GM23338 (cell line): ENCODE data around the gene PTTG1IP. TPM values are rescaled to one million over a fixed set of nuclear protein-coding genes. Genes with fewer than 3 reads are reported as not detected.

Experiments
- ATAC-seq: fragments of 200-7000 bp; cut with Tn5 transposase; 3 replicates; pipeline ENCODE4 v1.9.1; 2020
- DNase-seq: peaks from one replicate; pipeline ENCODE4 v3.0.0-alpha.2; 2015; ENCODE audit warnings: low spot score
- H2AFZ ChIP-seq: fragments of 200-600 bp; sonication (generic); 2 replicates; pipeline ENCODE4 v1.8.0; 2016; ENCODE audit warnings: antibody characterized with exemption, mild to moderate bottlenecking, moderate library complexity
- H3F3A ChIP-seq: fragments of 200-600 bp; sonication (generic); replicated peaks from 2 replicates; pipeline ENCODE4 v1.8.0; 2017; ENCODE audit warnings: antibody characterized with exemption, mixed run types, low read depth
- H3K27ac ChIP-seq: fragments of 200-600 bp; sonication (generic); 2 replicates; pipeline ENCODE4 v1.6.1; 2016; ENCODE audit warnings: low read depth
- H3K27me3 ChIP-seq: fragments of 200-600 bp; sonication (generic); 2 replicates; pipeline ENCODE4 v1.8.0; 2016; ENCODE audit warnings: mild to moderate bottlenecking, mixed run types, moderate library complexity; ENCODE audit not compliant: insufficient read depth
- H3K36me3 ChIP-seq: fragments of 200-600 bp; sonication (generic); 2 replicates; pipeline ENCODE4 v1.8.0; 2016; ENCODE audit warnings: mild to moderate bottlenecking; ENCODE audit not compliant: insufficient read depth
- H3K4me1 ChIP-seq: fragments of 200-600 bp; sonication (generic); 2 replicates; pipeline ENCODE4 v1.8.0; 2016; ENCODE audit warnings: mild to moderate bottlenecking, moderate library complexity; ENCODE audit not compliant: insufficient read depth
- H3K4me2 ChIP-seq: fragments of 200-600 bp; sonication (generic); 2 replicates; pipeline ENCODE4 v1.7.1; 2017; ENCODE audit warnings: mixed run types
- H3K4me3 ChIP-seq: fragments of 200-600 bp; sonication (generic); 2 replicates; pipeline ENCODE4 v1.6.1; 2016; ENCODE audit warnings: mixed run types
- H3K79me2 ChIP-seq: fragments of 200-600 bp; sonication (generic); replicated peaks from 2 replicates; pipeline ENCODE4 v1.8.0; 2017; ENCODE audit warnings: mild to moderate bottlenecking; ENCODE audit not compliant: insufficient read depth
- H3K9me2 ChIP-seq: fragments of 200-600 bp; sonication (generic); 2 replicates; pipeline ENCODE4 v1.8.0; 2017; ENCODE audit not compliant: insufficient read depth
- H4K20me1 ChIP-seq: fragments of 200-600 bp; sonication (generic); replicated peaks from 2 replicates; pipeline ENCODE4 v1.8.0; 2017; ENCODE audit warnings: mild to moderate bottlenecking; ENCODE audit not compliant: insufficient read depth
- H3K27ac Mint-ChIP-seq: 2 replicates; pipeline ENCODE4 v1.8.0; 2020; ENCODE audit warnings: inconsistent platforms, mild to moderate bottlenecking, moderate library complexity, mixed read lengths
- H3K27me3 Mint-ChIP-seq: 3 replicates; pipeline ENCODE4 v1.8.0; 2022; ENCODE audit warnings: low read depth, mild to moderate bottlenecking, moderate library complexity, mixed read lengths, inconsistent platforms; ENCODE audit not compliant: insufficient read depth, poor library complexity
- H3K36me3 Mint-ChIP-seq: 3 replicates; pipeline ENCODE4 v1.8.0; 2021; ENCODE audit warnings: low read depth, mild to moderate bottlenecking, inconsistent platforms, moderate library complexity, mixed read lengths
- H3K4me1 Mint-ChIP-seq: 3 replicates; pipeline ENCODE4 v1.8.0; 2020; ENCODE audit warnings: mild to moderate bottlenecking, inconsistent platforms, mixed read lengths
- H3K4me3 Mint-ChIP-seq: 3 replicates; pipeline ENCODE4 v1.8.0; 2021; ENCODE audit warnings: moderate library complexity, mild to moderate bottlenecking, inconsistent platforms, mixed read lengths
- H3K9me3 Mint-ChIP-seq: 3 replicates; pipeline ENCODE4 v1.8.0; 2020; ENCODE audit warnings: moderate library complexity, mild to moderate bottlenecking, inconsistent platforms, mixed read lengths
- CREB1 ChIP-seq: fragments of 250-450 bp; sonication (Bioruptor Pico); IDR thresholded peaks from 2 replicates; pipeline ENCODE4 v1.5.0; 2020; ENCODE audit warnings: low read depth, mild to moderate bottlenecking, moderate library complexity
- CTCF ChIP-seq, 2 experiments: fragments of 200-600 bp in 1 of 2; sonication (generic) in 1 of 2; conservative IDR thresholded peaks; 2 replicates each; pipeline versions ENCODE4 v1.5.1 to v1.6.1; 2016 to 2017; ENCODE audit warnings: antibody characterized with exemption in 2 of 2, low read depth in 2 of 2, mild to moderate bottlenecking in 2 of 2, moderate library complexity in 1 of 2
- ETS1 ChIP-seq: IDR thresholded peaks from 2 replicates; pipeline ENCODE4 v1.6.1; 2016; ENCODE audit warnings: antibody characterized with exemption
- EZH2 ChIP-seq: fragments of 200-600 bp; sonication (generic); IDR thresholded peaks from one replicate; pipeline ENCODE4 v1.8.0; 2017; ENCODE audit warnings: antibody characterized with exemption, mild to moderate bottlenecking, low read depth; ENCODE audit not compliant: unreplicated experiment
- EZH2phosphoT487 ChIP-seq: fragments of 200-600 bp; sonication (generic); IDR thresholded peaks from one replicate; pipeline ENCODE4 v1.8.1; 2018; ENCODE audit warnings: antibody characterized with exemption; ENCODE audit not compliant: unreplicated experiment
- JUNB ChIP-seq: IDR thresholded peaks from one replicate; pipeline ENCODE4 v1.6.1; 2016; ENCODE audit warnings: antibody characterized with exemption; ENCODE audit not compliant: unreplicated experiment
- NANOG ChIP-seq: IDR thresholded peaks from 2 replicates; pipeline ENCODE4 v1.6.1; 2016; ENCODE audit warnings: antibody characterized with exemption, borderline replicate concordance
- POLR2AphosphoS5 ChIP-seq: IDR thresholded peaks from 2 replicates; pipeline ENCODE4 v1.6.1; 2016; ENCODE audit warnings: antibody characterized with exemption, low read depth
- REST ChIP-seq: IDR thresholded peaks from one replicate; pipeline ENCODE4 v1.6.1; 2018; ENCODE audit warnings: antibody characterized with exemption; ENCODE audit not compliant: unreplicated experiment
- STAT1 ChIP-seq: IDR thresholded peaks from one replicate; pipeline ENCODE4 v1.6.1; 2016; ENCODE audit warnings: antibody characterized with exemption; ENCODE audit not compliant: unreplicated experiment
- ZNF114 ChIP-seq: fragments of 250-450 bp; sonication (Bioruptor Pico); IDR thresholded peaks from 2 replicates; pipeline ENCODE4 v1.5.0; 2020; ENCODE audit warnings: mild to moderate bottlenecking, moderate library complexity
- ZNF331 ChIP-seq: fragments of 250-450 bp; sonication (Bioruptor Pico); IDR thresholded peaks from 2 replicates; pipeline ENCODE4 v1.5.0; 2020; ENCODE audit warnings: low read depth, mild to moderate bottlenecking, moderate library complexity
- ZNF462 ChIP-seq: fragments of 250-450 bp; sonication (Bioruptor Pico); IDR thresholded peaks from 2 replicates; pipeline ENCODE4 v1.5.0; 2020; ENCODE audit warnings: mild to moderate bottlenecking, moderate library complexity
- polyA plus RNA-seq: library from polyadenylated mRNA; unstranded; fragments of >200 nt; fragmentation: Nextera tagmentation; extraction: Ambion mirVana; gene quantifications from 2 replicates; pipeline ENCODE4 v1.2.1, GENCODE V29; 2016
- total RNA-seq: library from RNA; depleted of rRNA; stranded (reverse); fragments of >200 nt; shearing (Covaris generic); gene quantifications from 2 replicates; pipeline ENCODE4 v1.2.3, GENCODE V29; 2014

PTTG1IP gene
- total and polyA plus RNA-seq, 2 experiments from 2014 or later, result 99.9 to 172 TPM

- no peak for ATAC-seq
- peak overlapping the region; percentile 36 for H3K4me3 ChIP-seq
These were observed 27.3 kb downstream of the PTTG1IP start for GRCh38 chr21:44846224-44846484.

More at GRCh38 chr21:44846224-44846484, 27.3 kb downstream of the PTTG1IP start:
- Histone ChIP-seq H3K4me2 (peak overlapping the region; percentile 65), H3K27me3 (no peaks in the 10 kb centered on the region), H4K20me1 (no peaks in the 10 kb centered on the region; the same call in 1 of the 2 replicates), H3K79me2 (no peaks in the 10 kb centered on the region), H2AFZ (no peak overlapping the region), H3K9me2 (no peaks in the 10 kb centered on the region), H3F3A (peaks cover 3% of the 10 kb centered on the region; the same call in 1 of the 2 replicates), H3K36me3 (0 out of 2 replicates have a peak, but pooled peaks cover 17% of the 10 kb centered on the region), H3K4me1 (peaks cover 11% of the 10 kb centered on the region), H3K27ac (0 out of 2 replicates have a peak overlapping the region, but pooled peaks have one; percentile 17)
- peaks cover 14% of the 10 kb centered on the region for H3K27me3 Mint-ChIP-seq
- H3K27ac Mint-ChIP-seq, result peak overlapping the region; percentile 40; the same call in 1 of the 2 replicates
- no peak for DNase-seq
- no peak for TF ChIP-seq ZNF331 (CRISPR knock-in tag)
- no peak for TF ChIP-seq STAT1
- TF ChIP-seq POLR2AphosphoS5, result no peak
- no peak for TF ChIP-seq EZH2phosphoT487
- TF ChIP-seq ZNF114 (CRISPR knock-in tag), result no peak
- TF ChIP-seq JUNB, result no peak
- no peak for TF ChIP-seq CTCF (conservative IDR thresholded peaks at IDR 0.05; ENCODE audit: low read depth in 2 of 2)
- no peak for TF ChIP-seq REST
- TF ChIP-seq EZH2, result no peak
- no peak for TF ChIP-seq CREB1 (CRISPR knock-in tag)
- TF ChIP-seq NANOG, result no peak
- TF ChIP-seq ETS1, result no peak
- no peak for TF ChIP-seq ZNF462 (CRISPR knock-in tag)
- no peaks in the 10 kb centered on the region; the same call in 2 of the 3 replicates for H3K9me3 Mint-ChIP-seq
- H3K36me3 Mint-ChIP-seq, result peaks cover 24% of the 10 kb centered on the region
- H3K4me3 Mint-ChIP-seq, result peak overlapping the region; percentile 63
- H3K4me1 Mint-ChIP-seq, result peaks cover 13% of the 10 kb centered on the region
